ENCODE data around the gene ADAMTS17.
A peak's percentile ranks its signal among the peaks of the same experiment; 100 is the strongest.

ADAMTS17 gene

GRCh38 chr15:100081454-100081853 is 260.3 kb downstream of the ADAMTS17 start:
- Histone ChIP-seq H2BK120ac (ENCODE audit: insufficient read depth, low read length, poor library complexity) (no peak overlapping the region), H3K9me3 (ENCODE audit: insufficient read depth, low read depth, low read length) (no peaks in the 10 kb centered on the region), H3K36me3 (ENCODE audit: control insufficient read depth in 1 of 2, insufficient read depth in 2 of 2, low read length in 2 of 2) (no peaks in the 10 kb centered on the region), H3K27ac (ENCODE audit: low read depth, low read length) (no peak overlapping the region), H4K12ac (ENCODE audit: low read depth, low read length) (no peak overlapping the region), H2AFZ (ENCODE audit: insufficient read depth, low read length, poor library complexity) (no peak overlapping the region), H3K14ac (ENCODE audit: low read length) (no peak overlapping the region), H4K91ac (ENCODE audit: low read depth, low read length) (no peak overlapping the region), H3K79me1 (ENCODE audit: low read length) (no peaks in the 10 kb centered on the region), H3K4me3 (ENCODE audit: low read depth, low read length) (no peak overlapping the region), H3K18ac (ENCODE audit: low read length) (no peak overlapping the region), H2BK12ac (ENCODE audit: low read length) (no peak overlapping the region), H3K27me3 (ENCODE audit: insufficient read depth, low read length) (no peaks in the 10 kb centered on the region), H3K4ac (ENCODE audit: low read depth, low read length) (no peak overlapping the region), H3K4me1 (ENCODE audit: control insufficient read depth in 1 of 2, insufficient read depth in 2 of 2, low read length in 2 of 2) (no peaks in the 10 kb centered on the region), H3K23ac (ENCODE audit: low read length) (no peak overlapping the region), H3K4me2 (ENCODE audit: low read length) (no peak overlapping the region), H3K9ac (ENCODE audit: low read length) (no peak overlapping the region), H4K8ac (ENCODE audit: low read depth, low read length) (no peak overlapping the region), H2AK5ac (ENCODE audit: low read length) (no peak overlapping the region), H2BK5ac (ENCODE audit: low read depth, low read length, poor library complexity) (no peak overlapping the region), H3K79me2 (ENCODE audit: control insufficient read depth, insufficient read depth, low read length, poor library complexity) (no peaks in the 10 kb centered on the region)
- WGBS (ENCODE audit: extremely low coverage, insufficient coverage, insufficient read length) = no CpG with 5 or more reads among the region's 4 CpGs
- DNase-seq = no peak

DNA sequence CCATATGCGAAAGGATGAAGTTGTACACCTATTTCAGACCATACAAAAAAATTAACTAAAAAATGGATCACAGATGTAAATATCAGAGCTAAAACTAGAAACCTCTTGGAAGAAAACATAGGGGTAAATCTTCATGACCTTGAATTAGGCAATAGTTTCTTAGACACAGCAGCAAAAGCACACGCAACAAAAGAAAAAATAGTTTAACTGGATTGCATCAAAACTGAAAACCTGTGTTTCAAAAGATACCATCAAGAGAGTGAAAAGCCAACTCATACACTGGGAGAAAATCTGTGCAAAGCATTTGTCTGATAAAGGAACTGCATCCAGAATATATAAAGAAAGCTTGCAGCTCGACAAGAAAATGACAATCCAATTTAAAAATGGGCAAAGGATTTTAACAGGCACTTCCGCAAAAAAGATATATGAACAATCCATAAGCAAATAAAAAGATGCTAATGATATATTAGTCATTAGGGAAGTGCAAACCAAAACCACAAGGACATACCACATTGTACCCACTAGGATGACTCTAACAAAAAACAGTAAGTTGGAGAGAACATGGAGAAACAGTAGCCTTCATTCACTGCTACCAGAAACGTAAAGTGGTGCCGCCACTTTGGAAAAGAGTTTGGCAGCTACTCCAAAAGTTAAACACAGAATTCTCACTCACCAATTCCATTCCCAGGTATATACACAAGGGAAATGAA is 263.1 kb downstream of the ADAMTS17 start:
- H3K23ac ChIP-seq (ENCODE audit: low read length) = no peak overlapping the region
- H3K4me1 ChIP-seq (ENCODE audit: control insufficient read depth in 1 of 2, insufficient read depth in 2 of 2, low read length in 2 of 2) = no peaks in the 10 kb centered on the region
- no peak overlapping the region for H3K27ac ChIP-seq (ENCODE audit: low read depth, low read length)
- no peak overlapping the region for H2AK5ac ChIP-seq (ENCODE audit: low read length)
- no peak overlapping the region for H4K8ac ChIP-seq (ENCODE audit: low read depth, low read length)
- no peak overlapping the region for H3K18ac ChIP-seq (ENCODE audit: low read length)
- H2BK12ac ChIP-seq (ENCODE audit: low read length) = no peak overlapping the region
- DNase-seq = peak in 1 of 2 donors; percentile 52
- H3K79me2 ChIP-seq (ENCODE audit: control insufficient read depth, insufficient read depth, low read length, poor library complexity) = no peaks in the 10 kb centered on the region
- no peak overlapping the region for H4K91ac ChIP-seq (ENCODE audit: low read depth, low read length)
- H3K36me3 ChIP-seq (ENCODE audit: control insufficient read depth in 1 of 2, insufficient read depth in 2 of 2, low read length in 2 of 2) = no peaks in the 10 kb centered on the region
- no peak overlapping the region for H3K4me2 ChIP-seq (ENCODE audit: low read length)
- H3K14ac ChIP-seq (ENCODE audit: low read length) = no peak overlapping the region
- H3K27me3 ChIP-seq (ENCODE audit: insufficient read depth, low read length) = no peaks in the 10 kb centered on the region
- H2AFZ ChIP-seq (ENCODE audit: insufficient read depth, low read length, poor library complexity) = no peak overlapping the region
- no peak overlapping the region for H3K4me3 ChIP-seq (ENCODE audit: low read depth, low read length)
- H3K4ac ChIP-seq (ENCODE audit: low read depth, low read length) = no peak overlapping the region
- H4K12ac ChIP-seq (ENCODE audit: low read depth, low read length) = no peak overlapping the region
- no peak overlapping the region for H2BK120ac ChIP-seq (ENCODE audit: insufficient read depth, low read length, poor library complexity)
- no peaks in the 10 kb centered on the region for H3K9me3 ChIP-seq (ENCODE audit: insufficient read depth, low read depth, low read length)
- no peaks in the 10 kb centered on the region for H3K79me1 ChIP-seq (ENCODE audit: low read length)
- no peak overlapping the region for H2BK5ac ChIP-seq (ENCODE audit: low read depth, low read length, poor library complexity)
- H3K9ac ChIP-seq (ENCODE audit: low read length) = no peak overlapping the region
- no CpG with 5 or more reads among the region's 6 CpGs for WGBS (ENCODE audit: extremely low coverage, insufficient coverage, insufficient read length)

DNA sequence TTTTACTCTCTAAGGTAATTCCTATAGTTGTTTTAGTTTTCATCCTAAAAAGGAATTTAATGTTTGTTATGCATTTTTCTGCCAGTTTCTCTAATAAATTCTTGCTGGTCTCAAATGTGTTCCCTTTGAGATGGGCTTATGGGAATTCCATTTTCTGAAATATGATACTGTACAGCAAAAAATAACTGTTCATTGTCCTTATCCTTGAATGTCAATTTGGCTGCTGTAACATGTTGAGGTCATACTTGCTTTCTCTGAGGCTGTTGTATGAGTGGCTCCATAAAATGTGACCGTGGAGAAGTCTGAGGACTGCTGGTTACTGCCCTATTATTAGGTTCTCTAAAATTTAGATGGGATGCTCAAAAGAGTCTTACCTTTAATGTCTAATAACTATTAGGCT is 266.5 kb downstream of the ADAMTS17 start:
- no peak overlapping the region for H2BK12ac ChIP-seq (ENCODE audit: low read length)
- H3K4me2 ChIP-seq (ENCODE audit: low read length) = no peak overlapping the region
- no CpG with 5 or more reads among the region's 1 CpG for WGBS (ENCODE audit: extremely low coverage, insufficient coverage, insufficient read length)
- H4K12ac ChIP-seq (ENCODE audit: low read depth, low read length) = no peak overlapping the region
- no peak overlapping the region for H3K14ac ChIP-seq (ENCODE audit: low read length)
- H2AFZ ChIP-seq (ENCODE audit: insufficient read depth, low read length, poor library complexity) = no peak overlapping the region
- H2BK5ac ChIP-seq (ENCODE audit: low read depth, low read length, poor library complexity) = no peak overlapping the region
- H3K23ac ChIP-seq (ENCODE audit: low read length) = no peak overlapping the region
- no peaks in the 10 kb centered on the region for H3K4me1 ChIP-seq (ENCODE audit: control insufficient read depth in 1 of 2, insufficient read depth in 2 of 2, low read length in 2 of 2)
- no peak overlapping the region for H3K9ac ChIP-seq (ENCODE audit: low read length)
- H3K4ac ChIP-seq (ENCODE audit: low read depth, low read length) = no peak overlapping the region
- no peak overlapping the region for H4K8ac ChIP-seq (ENCODE audit: low read depth, low read length)
- DNase-seq = no peak
- H2BK120ac ChIP-seq (ENCODE audit: insufficient read depth, low read length, poor library complexity) = no peak overlapping the region
- H3K79me1 ChIP-seq (ENCODE audit: low read length) = no peaks in the 10 kb centered on the region
- H4K91ac ChIP-seq (ENCODE audit: low read depth, low read length) = no peak overlapping the region
- H3K36me3 ChIP-seq (ENCODE audit: control insufficient read depth in 1 of 2, insufficient read depth in 2 of 2, low read length in 2 of 2) = no peaks in the 10 kb centered on the region
- no peak overlapping the region for H3K18ac ChIP-seq (ENCODE audit: low read length)
- no peaks in the 10 kb centered on the region for H3K9me3 ChIP-seq (ENCODE audit: insufficient read depth, low read depth, low read length)
- H3K27ac ChIP-seq (ENCODE audit: low read depth, low read length) = no peak overlapping the region
- H3K4me3 ChIP-seq (ENCODE audit: low read depth, low read length) = no peak overlapping the region
- H3K27me3 ChIP-seq (ENCODE audit: insufficient read depth, low read length) = no peaks in the 10 kb centered on the region
- no peak overlapping the region for H2AK5ac ChIP-seq (ENCODE audit: low read length)
- H3K79me2 ChIP-seq (ENCODE audit: control insufficient read depth, insufficient read depth, low read length, poor library complexity) = no peaks in the 10 kb centered on the region

DNA sequence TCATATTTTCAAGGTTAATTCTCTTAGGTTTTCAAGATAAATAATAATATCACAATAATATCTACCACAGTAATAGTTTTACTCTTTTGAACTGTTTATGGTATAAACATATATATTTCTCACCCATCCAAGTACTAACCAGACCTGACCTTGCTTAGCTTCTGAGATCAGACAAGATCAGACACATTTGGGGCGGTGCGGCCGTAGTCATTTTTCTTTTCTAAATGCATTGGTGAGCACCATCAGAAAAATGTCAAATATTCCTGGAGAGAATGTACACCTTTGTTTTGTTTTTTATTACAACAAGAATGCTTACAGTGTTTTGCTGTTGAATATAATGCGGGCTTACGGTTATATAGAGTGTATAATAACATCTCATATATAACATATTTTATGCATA is 267.8 kb downstream of the ADAMTS17 start:
- Histone ChIP-seq H3K79me1 (ENCODE audit: low read length) (no peaks in the 10 kb centered on the region), H3K23ac (ENCODE audit: low read length) (no peak overlapping the region), H3K18ac (ENCODE audit: low read length) (no peak overlapping the region), H2BK120ac (ENCODE audit: insufficient read depth, low read length, poor library complexity) (no peak overlapping the region), H3K4me2 (ENCODE audit: low read length) (no peak overlapping the region), H2BK12ac (ENCODE audit: low read length) (no peak overlapping the region), H3K79me2 (ENCODE audit: control insufficient read depth, insufficient read depth, low read length, poor library complexity) (no peaks in the 10 kb centered on the region), H3K14ac (ENCODE audit: low read length) (no peak overlapping the region), H3K4me1 (ENCODE audit: control insufficient read depth in 1 of 2, insufficient read depth in 2 of 2, low read length in 2 of 2) (no peaks in the 10 kb centered on the region), H3K36me3 (ENCODE audit: control insufficient read depth in 1 of 2, insufficient read depth in 2 of 2, low read length in 2 of 2) (no peaks in the 10 kb centered on the region), H4K91ac (ENCODE audit: low read depth, low read length) (no peak overlapping the region), H3K27ac (ENCODE audit: low read depth, low read length) (no peak overlapping the region), H4K8ac (ENCODE audit: low read depth, low read length) (no peak overlapping the region), H3K9me3 (ENCODE audit: insufficient read depth, low read depth, low read length) (no peaks in the 10 kb centered on the region), H3K9ac (ENCODE audit: low read length) (no peak overlapping the region), H3K4me3 (ENCODE audit: low read depth, low read length) (no peak overlapping the region), H2AK5ac (ENCODE audit: low read length) (no peak overlapping the region), H3K4ac (ENCODE audit: low read depth, low read length) (no peak overlapping the region), H2BK5ac (ENCODE audit: low read depth, low read length, poor library complexity) (no peak overlapping the region), H3K27me3 (ENCODE audit: insufficient read depth, low read length) (no peaks in the 10 kb centered on the region), H4K12ac (ENCODE audit: low read depth, low read length) (no peak overlapping the region), H2AFZ (ENCODE audit: insufficient read depth, low read length, poor library complexity) (no peak overlapping the region)
- no CpG with 5 or more reads among the region's 5 CpGs for WGBS (ENCODE audit: extremely low coverage, insufficient coverage, insufficient read length)
- peak; percentile 34 to 78 for DNase-seq
